ENCODE results near the gene SERPIND1. TPM values are rescaled to one million over a fixed set of nuclear protein-coding genes. Genes with fewer than 3 reads are reported as not detected.
"Not testable (repeated sequence)": the region's sequence is repeated elsewhere in the genome, so short reads cannot be mapped to it uniquely, and the experiment has no call there.

The SERPIND1 gene
- polyA plus RNA-seq, 1 donor from 2014 or later, result not detected

DNA sequence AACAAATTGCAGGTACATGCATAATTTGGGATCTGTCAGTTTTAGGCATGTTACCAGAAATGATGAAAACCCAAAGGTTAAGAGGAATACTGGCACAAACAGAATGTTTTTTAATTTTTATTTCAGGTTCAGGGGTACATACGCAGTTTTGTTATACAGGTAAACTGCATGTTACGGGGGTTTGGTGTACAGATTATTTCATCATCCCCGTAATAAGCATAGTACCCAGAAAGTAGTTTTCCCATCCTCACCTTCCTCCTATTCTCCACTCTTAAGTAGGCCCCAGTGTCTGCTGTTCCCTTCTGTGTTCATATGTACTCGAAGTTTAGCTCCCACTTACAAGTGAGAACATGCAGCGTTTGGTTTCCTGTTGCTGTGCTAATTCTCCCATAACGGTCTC, 51.7 kb downstream of the SERPIND1 start:
- Histone ChIP-seq H4K20me1 (ENCODE audit: insufficient read depth) (no peaks in the 10 kb centered on the region), H3K4me3 (ENCODE audit: low read length) (no peak overlapping the region), H3K9ac (ENCODE audit: low read length) (no peak overlapping the region), H3F3A (ENCODE audit: insufficient read depth, low read length, poor library complexity, severe bottlenecking) (no peaks in the 10 kb centered on the region), H3K9me3 (ENCODE audit: low read length) (no peaks in the 10 kb centered on the region), H3K36me3 (ENCODE audit: insufficient read depth, low read length) (no peaks in the 10 kb centered on the region), H3K27ac (ENCODE audit: low read length) (no peak overlapping the region), H3K79me2 (replicated peaks; ENCODE audit: insufficient read depth, low read length) (no peaks in the 10 kb centered on the region), H3K4me2 (ENCODE audit: low read length) (no peak overlapping the region), H3K27me3 (ENCODE audit: insufficient read depth, low read depth, low read length) (no peaks in the 10 kb centered on the region), H2AFZ (ENCODE audit: low read depth, low read length) (no peak overlapping the region), H3K9me2 (ENCODE audit: insufficient read depth, low read length) (no peaks in the 10 kb centered on the region)
- TF ChIP-seq, protein P1, sequence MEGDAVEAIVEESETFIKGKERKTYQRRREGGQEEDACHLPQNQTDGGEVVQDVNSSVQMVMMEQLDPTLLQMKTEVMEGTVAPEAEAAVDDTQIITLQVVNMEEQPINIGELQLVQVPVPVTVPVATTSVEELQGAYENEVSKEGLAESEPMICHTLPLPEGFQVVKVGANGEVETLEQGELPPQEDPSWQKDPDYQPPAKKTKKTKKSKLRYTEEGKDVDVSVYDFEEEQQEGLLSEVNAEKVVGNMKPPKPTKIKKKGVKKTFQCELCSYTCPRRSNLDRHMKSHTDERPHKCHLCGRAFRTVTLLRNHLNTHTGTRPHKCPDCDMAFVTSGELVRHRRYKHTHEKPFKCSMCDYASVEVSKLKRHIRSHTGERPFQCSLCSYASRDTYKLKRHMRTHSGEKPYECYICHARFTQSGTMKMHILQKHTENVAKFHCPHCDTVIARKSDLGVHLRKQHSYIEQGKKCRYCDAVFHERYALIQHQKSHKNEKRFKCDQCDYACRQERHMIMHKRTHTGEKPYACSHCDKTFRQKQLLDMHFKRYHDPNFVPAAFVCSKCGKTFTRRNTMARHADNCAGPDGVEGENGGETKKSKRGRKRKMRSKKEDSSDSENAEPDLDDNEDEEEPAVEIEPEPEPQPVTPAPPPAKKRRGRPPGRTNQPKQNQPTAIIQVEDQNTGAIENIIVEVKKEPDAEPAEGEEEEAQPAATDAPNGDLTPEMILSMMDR (IDR thresholded peaks at IDR 0.05; ENCODE audit: poor library complexity, severe bottlenecking), result no peak
- TF ChIP-seq, protein P2, sequence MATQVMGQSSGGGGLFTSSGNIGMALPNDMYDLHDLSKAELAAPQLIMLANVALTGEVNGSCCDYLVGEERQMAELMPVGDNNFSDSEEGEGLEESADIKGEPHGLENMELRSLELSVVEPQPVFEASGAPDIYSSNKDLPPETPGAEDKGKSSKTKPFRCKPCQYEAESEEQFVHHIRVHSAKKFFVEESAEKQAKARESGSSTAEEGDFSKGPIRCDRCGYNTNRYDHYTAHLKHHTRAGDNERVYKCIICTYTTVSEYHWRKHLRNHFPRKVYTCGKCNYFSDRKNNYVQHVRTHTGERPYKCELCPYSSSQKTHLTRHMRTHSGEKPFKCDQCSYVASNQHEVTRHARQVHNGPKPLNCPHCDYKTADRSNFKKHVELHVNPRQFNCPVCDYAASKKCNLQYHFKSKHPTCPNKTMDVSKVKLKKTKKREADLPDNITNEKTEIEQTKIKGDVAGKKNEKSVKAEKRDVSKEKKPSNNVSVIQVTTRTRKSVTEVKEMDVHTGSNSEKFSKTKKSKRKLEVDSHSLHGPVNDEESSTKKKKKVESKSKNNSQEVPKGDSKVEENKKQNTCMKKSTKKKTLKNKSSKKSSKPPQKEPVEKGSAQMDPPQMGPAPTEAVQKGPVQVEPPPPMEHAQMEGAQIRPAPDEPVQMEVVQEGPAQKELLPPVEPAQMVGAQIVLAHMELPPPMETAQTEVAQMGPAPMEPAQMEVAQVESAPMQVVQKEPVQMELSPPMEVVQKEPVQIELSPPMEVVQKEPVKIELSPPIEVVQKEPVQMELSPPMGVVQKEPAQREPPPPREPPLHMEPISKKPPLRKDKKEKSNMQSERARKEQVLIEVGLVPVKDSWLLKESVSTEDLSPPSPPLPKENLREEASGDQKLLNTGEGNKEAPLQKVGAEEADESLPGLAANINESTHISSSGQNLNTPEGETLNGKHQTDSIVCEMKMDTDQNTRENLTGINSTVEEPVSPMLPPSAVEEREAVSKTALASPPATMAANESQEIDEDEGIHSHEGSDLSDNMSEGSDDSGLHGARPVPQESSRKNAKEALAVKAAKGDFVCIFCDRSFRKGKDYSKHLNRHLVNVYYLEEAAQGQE (IDR thresholded peaks at IDR 0.05; ENCODE audit: borderline replicate concordance), result no peak
- TF ChIP-seq MXI1 (conservative IDR thresholded peaks at IDR 0.05; ENCODE audit: poor library complexity, severe bottlenecking) (no peak), EP300 (conservative IDR thresholded peaks at IDR 0.05; ENCODE audit: poor library complexity, severe bottlenecking) (no peak), RAD21 (conservative IDR thresholded peaks at IDR 0.05) (no peak), TAF1 (IDR thresholded peaks at IDR 0.05; ENCODE audit: low read depth) (no peak), EZH2 (IDR thresholded peaks at IDR 0.05; ENCODE audit: borderline replicate concordance, insufficient read depth, low read length, poor library complexity, severe bottlenecking) (no peak), POLR2AphosphoS5 (IDR thresholded peaks at IDR 0.05) (no peak), SMC3 (conservative IDR thresholded peaks at IDR 0.05; ENCODE audit: poor library complexity) (no peak)

DNA sequence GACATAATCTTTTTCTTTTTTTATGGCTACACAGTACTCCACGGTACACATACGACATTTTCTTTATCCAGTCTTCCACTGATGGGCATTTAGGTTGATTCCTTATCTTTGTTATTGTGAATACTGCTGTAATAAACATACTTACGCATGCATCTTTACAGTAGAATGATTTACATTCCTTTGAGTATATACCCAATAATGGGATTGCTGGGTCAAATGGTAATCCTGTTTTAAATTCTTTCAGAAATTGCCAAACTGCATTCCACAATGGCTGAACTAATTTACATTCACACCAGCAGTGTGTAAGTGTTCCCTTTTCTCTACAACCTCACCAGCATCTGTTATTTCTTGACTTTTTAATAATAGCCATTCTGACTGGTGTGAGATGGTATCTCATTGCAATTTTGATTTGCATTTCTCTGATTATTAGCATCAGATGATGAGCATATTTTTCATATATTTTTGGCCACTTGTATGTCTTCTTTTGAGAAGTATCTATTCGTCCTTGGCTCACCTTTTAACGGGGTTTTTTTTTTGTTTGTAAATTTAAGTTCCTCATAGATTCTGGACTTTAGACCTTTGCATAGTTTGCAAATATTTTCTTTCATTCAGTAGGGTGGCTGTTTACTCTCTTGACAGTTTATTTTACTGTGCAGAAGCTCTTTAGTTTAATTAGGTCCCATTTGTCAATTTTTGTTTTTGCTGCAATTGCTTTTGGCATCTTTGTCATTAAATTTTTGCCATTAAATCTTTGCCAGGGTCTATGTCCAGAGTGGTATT, 52.6 kb downstream of the SERPIND1 start:
- H3K9me2 ChIP-seq (ENCODE audit: insufficient read depth, low read length); H3K79me2 ChIP-seq (replicated peaks; ENCODE audit: insufficient read depth, low read length); H3K36me3 ChIP-seq (ENCODE audit: insufficient read depth, low read length); H3K27me3 ChIP-seq (ENCODE audit: insufficient read depth, low read depth, low read length); H3K27ac ChIP-seq (ENCODE audit: low read length); H4K20me1 ChIP-seq (ENCODE audit: insufficient read depth); H2AFZ ChIP-seq (ENCODE audit: low read depth, low read length); H3K4me3 ChIP-seq (ENCODE audit: low read length); H3K9me3 ChIP-seq (ENCODE audit: low read length); H3K4me2 ChIP-seq (ENCODE audit: low read length); H3K9ac ChIP-seq (ENCODE audit: low read length); H3F3A ChIP-seq (ENCODE audit: insufficient read depth, low read length, poor library complexity, severe bottlenecking): not testable (repeated sequence)
